HG03097 (cell line): ENCODE measurements around the gene ASB13.

Source experiments
- ATAC-seq: cut with Tn5 transposase; IDR thresholded peaks from one replicate; pipeline ENCODE4 v1.9.1; 2021; ENCODE audit not compliant: unreplicated experiment, low FRiP score

ASB13 gene

DNA sequence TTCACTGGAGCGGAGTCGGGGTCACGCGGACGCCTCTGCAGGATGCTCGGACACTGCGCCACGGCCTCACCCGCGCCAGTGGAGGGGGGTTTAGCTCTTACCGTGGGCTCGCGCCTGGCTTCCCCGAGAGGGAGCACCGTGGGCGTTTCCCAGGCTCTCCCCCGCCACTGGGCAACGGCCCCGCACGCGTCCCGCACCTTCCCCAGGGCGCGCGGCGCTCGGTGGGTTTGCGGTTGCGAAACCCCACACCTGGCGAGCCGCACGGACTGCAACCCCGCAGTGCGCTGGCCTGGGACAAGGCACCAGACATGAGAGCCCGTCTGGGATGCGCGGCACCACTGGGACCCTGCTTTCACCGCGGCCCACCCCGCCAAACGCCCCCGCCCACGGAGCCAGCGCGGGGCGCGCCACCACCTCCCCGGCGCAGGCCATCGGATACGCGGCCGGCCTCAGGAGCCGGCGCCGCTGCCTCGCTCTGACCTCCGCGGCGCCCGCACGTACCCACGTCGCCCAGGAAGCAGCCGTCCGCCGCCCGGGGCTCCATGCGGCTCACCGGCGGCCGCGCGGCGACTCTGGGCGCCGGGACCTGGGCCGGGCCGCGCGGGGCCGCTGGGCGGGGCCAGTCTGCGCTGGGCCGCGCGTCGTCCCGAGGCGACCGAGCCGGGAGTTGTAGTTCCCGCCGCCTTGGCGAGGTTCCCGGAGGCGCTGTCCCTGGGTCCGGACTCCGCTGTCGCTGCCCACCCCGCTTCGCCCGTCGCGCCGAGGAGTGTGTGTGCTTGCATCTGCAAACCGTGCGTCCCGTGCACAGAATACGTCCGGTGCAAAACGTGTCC lies at the start of gene ASB13:
Gene ASB13, minus strand, starts transcription at position 588 of the 833 bp plus-strand sequence. Its CDS starts 44 bp downstream, at position 544.
- no peak for ATAC-seq

GRCh38 chr10:5711642-5712041 lies 45.2 kb upstream of the ASB13 start:
- no peak for ATAC-seq

GRCh38 chr10:5710859-5711258 lies 44.5 kb upstream of the ASB13 start:
- ATAC-seq, result no peak

DNA sequence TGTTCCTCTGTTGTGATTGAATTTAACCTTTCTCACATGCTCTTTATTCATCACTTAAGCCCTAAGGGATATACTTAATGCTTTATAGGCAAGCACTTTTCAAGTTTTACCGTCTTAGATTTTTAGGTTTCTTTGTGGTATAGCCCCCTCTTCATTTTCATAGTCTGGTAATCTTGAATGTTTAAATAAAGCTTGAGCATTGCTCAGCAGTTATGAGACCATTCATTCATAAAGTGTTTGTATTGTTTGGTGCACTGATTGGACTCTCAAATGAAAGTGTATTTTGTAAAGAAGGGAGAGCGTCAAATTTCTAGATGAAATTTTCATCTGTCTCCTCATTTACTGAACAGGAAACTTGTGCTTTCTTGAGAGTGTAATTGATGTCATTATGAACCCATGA lies 43.5 kb upstream of the ASB13 start:
- ATAC-seq, result no peak

DNA sequence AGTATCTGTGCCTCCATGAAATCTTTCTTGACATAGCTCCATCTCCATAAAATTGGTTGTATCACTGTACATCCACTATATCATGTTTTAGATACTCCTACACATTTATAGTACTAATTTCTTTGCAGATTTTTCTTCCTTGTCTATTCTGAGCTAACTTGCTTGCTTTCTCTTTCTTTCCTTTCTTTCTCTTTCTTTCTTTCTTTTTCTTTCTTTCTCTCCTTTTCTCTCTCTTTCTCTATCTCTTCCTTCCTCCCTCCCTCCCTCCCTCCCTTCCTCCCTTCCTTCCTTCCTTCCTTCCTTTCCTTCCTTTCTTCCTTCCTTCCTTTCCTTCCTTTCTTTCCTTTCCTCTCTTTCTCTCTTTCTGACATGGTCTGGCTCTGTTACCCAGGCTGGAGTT lies 42.0 kb upstream of the ASB13 start:
- ATAC-seq, result no peak

DNA sequence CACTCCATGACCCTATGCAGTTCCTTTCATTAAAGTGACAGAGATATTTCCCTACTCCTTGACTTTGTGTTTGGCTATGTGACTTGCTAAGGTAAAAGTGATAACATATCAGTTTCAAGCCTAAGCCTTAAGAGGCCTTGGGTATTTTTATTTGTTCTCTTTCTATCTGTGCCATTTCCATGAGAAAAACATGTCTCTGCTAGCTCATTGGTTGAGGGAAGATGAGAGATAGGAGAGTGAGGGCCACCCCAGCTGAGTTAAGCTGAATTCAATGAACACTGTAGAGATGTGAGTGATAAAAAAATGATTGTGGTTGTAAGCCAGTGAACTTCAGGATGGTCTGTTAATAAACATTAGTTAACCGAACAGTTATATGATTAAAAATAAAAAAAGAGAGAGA lies 31.7 kb upstream of the ASB13 start:
- no peak for ATAC-seq

DNA sequence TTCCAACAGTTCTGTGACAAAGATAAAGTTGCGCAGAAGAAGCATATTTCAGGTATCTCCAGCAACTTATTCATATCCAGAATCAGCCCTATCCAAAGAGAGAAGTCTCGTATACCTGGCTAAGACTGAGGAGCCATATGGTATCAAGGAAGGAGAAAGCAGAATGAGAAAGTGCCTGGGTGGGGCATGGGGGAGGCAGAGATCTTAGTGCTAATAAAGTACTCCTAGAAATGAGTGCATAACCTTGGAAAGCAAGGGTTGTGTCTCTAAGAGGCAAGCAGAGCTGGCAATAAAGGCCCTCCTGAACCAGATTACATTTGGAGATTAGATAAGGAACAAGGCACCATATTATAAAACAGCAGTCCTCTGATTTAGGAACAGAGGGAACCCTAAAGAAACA lies 30.9 kb upstream of the ASB13 start:
- no peak for ATAC-seq

DNA sequence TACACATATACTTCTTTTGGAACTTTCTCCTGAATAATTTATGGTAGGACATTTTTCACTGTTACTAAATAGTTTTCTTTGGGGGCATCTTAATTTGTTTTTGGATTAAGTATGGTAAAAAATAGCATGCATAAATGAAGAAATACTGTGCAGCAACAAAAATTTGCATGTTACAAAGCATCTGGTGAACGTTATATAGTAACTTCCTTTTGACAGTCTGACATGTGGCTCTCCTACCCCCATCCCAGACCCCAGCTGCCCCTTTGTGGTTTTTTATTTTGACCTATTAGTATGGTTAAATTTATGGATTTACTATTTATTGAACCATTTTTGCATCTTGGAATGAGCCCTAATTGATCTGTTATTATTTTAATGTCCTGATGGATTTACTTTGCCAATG lies 28.2 kb upstream of the ASB13 start:
- no peak for ATAC-seq

DNA sequence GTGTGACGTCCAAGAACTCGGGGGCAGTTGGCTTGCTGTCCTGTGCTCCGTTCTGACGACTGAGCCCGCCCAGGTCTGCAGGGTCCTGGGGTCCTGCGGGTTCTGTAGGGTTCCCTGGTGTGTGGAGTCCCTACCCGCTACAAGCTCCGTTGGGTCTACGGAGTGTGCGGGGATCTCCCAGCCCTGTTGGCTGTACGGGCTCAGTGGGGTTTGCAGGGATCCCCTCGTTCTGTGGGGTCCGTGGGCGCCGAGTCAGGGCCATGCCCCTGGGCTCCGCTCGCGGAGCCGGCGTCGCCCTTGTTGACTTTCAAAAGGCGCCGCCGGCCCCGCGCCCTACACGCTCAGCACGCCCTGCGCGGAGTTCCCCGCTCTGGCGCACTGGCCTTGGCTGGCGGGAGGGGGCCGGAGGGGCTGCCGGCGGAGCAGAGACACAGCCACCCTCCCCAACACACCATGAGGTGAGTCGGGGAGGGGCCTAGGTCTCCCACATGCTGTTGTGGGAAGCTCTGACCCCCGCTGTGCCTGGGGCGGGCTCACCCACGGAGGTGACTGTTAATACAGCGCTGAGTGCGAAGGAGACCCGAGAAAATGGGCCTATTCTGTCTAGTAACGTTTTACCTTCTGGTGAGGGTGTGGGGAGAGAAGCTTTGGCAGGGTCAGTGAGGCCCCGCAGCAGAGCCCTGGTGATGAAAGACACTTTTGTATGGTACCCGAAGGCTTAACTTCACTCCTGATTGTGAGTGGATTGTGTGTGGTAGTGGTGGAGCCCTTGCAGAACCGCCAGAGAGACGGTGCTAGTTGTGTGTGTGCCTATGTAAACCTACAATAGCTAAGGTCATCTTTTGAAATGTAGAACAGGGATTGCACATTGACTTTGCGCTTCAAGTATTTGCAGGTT lies 26.3 kb upstream of the ASB13 start:
- ATAC-seq, result peak; percentile 63

GRCh38 chr10:5691786-5692185 lies 25.4 kb upstream of the ASB13 start:
- no peak for ATAC-seq

DNA sequence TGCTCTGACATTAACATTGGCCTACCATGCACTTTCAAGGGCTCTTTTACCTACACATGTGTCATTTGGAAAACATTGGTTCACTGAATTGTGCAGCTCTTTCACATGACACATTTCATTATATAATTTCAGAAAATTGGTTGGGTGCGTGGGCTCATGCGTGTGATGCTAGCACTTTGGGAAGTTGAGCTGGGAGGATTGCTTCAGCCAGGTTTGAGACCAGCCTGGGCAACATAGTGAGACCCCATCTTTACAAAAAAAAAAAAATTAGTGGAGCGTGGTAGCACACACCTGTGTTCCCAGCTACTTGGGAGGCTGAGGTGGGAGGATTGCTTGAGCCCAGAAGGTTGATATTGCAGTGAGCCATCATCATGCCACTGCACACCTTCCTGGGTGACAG lies 22.2 kb upstream of the ASB13 start:
- no peak for ATAC-seq

GRCh38 chr10:5685764-5686240 lies 19.4 kb upstream of the ASB13 start:
- no peak for ATAC-seq

- peak; percentile 40 for ATAC-seq
These were observed 18.8 kb upstream of the ASB13 start for GRCh38 chr10:5684971-5685763.

DNA sequence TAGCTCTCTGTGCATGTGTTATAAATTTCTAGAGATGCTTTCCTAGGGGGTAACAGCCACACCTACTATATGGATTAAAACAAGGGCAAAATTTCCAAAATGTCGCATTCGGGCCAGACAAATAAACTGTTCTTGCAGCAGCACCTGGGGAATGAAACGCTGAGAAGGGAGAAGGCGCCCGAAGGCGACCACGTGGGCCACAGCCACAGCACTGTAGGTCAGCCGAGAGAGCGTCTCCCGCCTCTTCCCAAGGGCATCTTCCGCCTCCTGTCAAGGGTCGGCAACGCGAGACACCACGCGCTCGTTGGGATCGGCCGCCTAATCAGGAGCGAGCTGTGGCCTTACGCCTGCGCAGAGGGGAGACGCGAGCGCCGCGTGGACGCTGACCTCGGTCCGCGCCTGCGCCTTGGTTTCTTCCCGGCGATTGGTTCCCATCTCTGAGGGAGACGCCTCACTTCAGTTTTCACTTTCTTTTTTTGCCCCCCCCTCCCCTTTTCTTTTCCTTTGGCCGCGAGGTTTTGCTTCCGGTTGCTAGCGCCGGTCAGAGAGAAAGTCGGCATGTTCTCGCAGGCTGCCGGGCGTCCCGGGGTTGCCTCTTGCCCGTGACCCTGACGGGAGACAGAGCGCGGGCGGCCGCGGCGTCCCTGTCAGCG lies 18.0 kb upstream of the ASB13 start, which contains the start of gene TASOR2:
Gene TASOR2, plus strand, starts transcription at position 521 of the 653 bp plus-strand sequence. CDS start 35,805 bp downstream, outside the sequence.
- ATAC-seq, result peak; percentile 74

DNA sequence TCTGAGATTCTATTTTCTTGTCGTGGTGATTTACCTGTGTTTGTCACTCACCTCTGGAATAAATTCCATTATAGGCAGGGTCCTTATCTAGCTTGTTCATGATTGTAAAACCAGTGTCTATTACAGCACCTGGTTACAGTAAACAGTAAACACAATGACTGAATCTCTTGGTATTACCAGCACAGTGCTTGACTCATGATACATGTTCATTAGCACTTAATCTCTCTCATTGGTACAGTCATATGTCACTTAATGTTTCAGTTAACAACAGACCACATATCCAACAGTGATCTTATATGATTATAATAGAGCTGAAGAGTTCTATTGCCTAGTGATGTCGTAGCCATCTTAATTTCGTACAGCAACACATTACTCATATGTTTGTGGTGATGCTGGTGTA lies 16.7 kb upstream of the ASB13 start:
- no peak for ATAC-seq

GRCh38 chr10:5681930-5682329 lies 15.5 kb upstream of the ASB13 start:
- no peak for ATAC-seq

DNA sequence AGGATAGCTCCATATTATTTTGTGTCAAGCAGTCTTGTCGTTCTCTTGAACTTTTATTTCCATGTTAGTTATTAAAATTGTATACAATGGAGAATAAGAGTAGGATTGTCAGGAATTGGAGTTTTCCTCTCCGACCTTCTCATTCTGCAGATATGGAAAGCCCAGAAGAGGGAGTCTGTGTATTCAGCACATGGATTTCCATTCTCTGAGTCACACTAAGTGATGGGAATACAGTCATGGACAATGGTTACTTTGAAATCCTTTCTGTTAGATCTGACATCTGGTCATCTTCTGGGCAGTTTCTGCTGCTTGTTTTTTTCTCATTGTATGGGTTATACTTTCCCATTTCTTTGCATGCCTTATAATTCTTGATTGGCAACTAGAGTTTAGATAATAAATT lies 13.2 kb upstream of the ASB13 start:
- ATAC-seq, result no peak

GRCh38 chr10:5679037-5679435 lies 12.6 kb upstream of the ASB13 start:
- ATAC-seq, result no peak

DNA sequence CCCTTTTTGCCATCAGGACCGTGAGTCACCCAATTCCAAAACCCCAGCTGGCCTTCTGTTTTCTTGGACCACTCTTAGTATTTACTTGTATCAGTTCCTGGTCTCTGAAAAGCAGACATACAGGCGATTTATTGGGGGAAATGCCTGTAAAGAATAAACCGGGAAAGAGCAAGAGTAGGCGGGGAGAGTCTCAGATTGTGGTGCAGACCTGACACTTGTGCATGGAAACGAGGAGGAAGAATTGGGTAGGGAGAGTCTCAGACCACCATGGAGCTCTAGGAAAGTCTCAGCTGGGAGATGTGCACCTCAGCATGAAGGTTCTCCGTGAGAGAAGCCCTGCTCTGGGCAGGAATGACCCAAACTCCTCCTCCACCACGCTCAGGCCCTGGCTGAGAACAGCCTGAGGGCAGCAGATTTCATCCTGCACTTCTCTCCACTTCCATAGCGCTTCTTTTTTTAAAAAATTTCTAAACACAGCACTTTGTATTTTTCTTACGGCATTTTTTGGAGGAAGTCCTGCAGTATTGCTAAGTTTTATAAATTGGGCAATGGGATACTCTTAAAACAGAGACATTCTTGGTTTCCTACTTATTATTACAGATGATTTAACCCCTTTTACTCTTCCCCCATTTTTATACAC lies 12.1 kb upstream of the ASB13 start:
- ATAC-seq, result no peak
